IMR-90 (cell line): ENCODE results near the gene KLHL41. TPM values are rescaled to one million over a fixed set of nuclear protein-coding genes. Genes with fewer than 3 reads are reported as not detected.
"Not testable (repeated sequence)": the region's sequence is repeated elsewhere in the genome, so short reads cannot be mapped to it uniquely, and the experiment has no call there.

Experiments used
- ATAC-seq: fragments of 200-7000 bp; cut with Tn5 transposase; 2 replicates; pipeline ENCODE4 v1.9.1; 2020; ENCODE audit warnings: low read depth, mild to moderate bottlenecking, moderate library complexity
- BruUV-seq: library from RNA; stranded (reverse); fragments of 400-500 nt; replicated peaks from 2 replicates; lab custom pipeline; 2021; lab: Mats Ljungman, UMichigan
- CTCF ChIA-PET: fragments of 300-600 bp; formaldehyde crosslinking; extraction: SDS; loops from one replicate; lab custom pipeline; 2021; ENCODE audit warnings: antibody characterized with exemption; lab: Yijun Ruan, JAX
- POLR2A ChIA-PET: fragments of 300-600 bp; sonication (Branson Sonifier 250); formaldehyde crosslinking; loops from one replicate; lab custom pipeline; 2022; ENCODE audit warnings: antibody characterized with exemption; ENCODE audit not compliant: unreplicated experiment; lab: Charles Lee
- DNase-seq: peaks from one replicate; pipeline ENCODE4 v3.0.0; 2013
- H2AFZ ChIP-seq: replicated peaks from 2 replicates; pipeline ENCODE3; 2013; ENCODE audit warnings: low read length, mild to moderate bottlenecking; ENCODE audit not compliant: poor library complexity
- H2AK5ac ChIP-seq: 2 replicates; pipeline ENCODE4 v1.6.1; 2013; ENCODE audit warnings: low read depth, low read length, inconsistent platforms
- H2AK9ac ChIP-seq: replicated peaks from 2 replicates; pipeline ENCODE3; 2013; ENCODE audit warnings: mild to moderate bottlenecking, low read depth, low read length, moderate library complexity; ENCODE audit not compliant: poor library complexity
- H2BK120ac ChIP-seq: 2 replicates; pipeline ENCODE4 v1.6.1; 2013; ENCODE audit warnings: low read depth, low read length, inconsistent platforms
- H2BK15ac ChIP-seq: 3 replicates; pipeline ENCODE4 v1.6.1; 2013; ENCODE audit warnings: low read depth, low read length, inconsistent platforms
- H2BK20ac ChIP-seq: 2 replicates; pipeline ENCODE4 v1.6.1; 2013; ENCODE audit warnings: low read depth, mild to moderate bottlenecking, inconsistent platforms, low read length, moderate library complexity
- H2BK5ac ChIP-seq: 2 replicates; pipeline ENCODE4 v1.6.1; 2013; ENCODE audit warnings: mild to moderate bottlenecking, low read depth, low read length, inconsistent platforms; ENCODE audit not compliant: poor library complexity, severe bottlenecking
- H3K14ac ChIP-seq: replicated peaks from 2 replicates; pipeline ENCODE4 v1.6.1; 2013; ENCODE audit warnings: low read depth, low read length, inconsistent platforms
- H3K18ac ChIP-seq: 2 replicates; pipeline ENCODE4 v1.6.1; 2013; ENCODE audit warnings: low read depth, low read length, control low read depth
- H3K23ac ChIP-seq: 2 replicates; pipeline ENCODE4 v1.6.1; 2013; ENCODE audit warnings: low read depth, low read length, inconsistent platforms
- H3K27ac ChIP-seq: 2 replicates; pipeline ENCODE4 v1.5.1; 2013; ENCODE audit warnings: mild to moderate bottlenecking, control low read depth, low read length; ENCODE audit not compliant: insufficient read depth
- H3K27me3 ChIP-seq: 2 replicates; pipeline ENCODE4 v1.6.1; 2013; ENCODE audit warnings: low read length; ENCODE audit not compliant: control insufficient read depth, insufficient read depth
- H3K36me3 ChIP-seq: 2 replicates; pipeline ENCODE4 v1.6.1; 2013; ENCODE audit warnings: low read length, mixed read lengths; ENCODE audit not compliant: control insufficient read depth, insufficient read depth
- H3K4ac ChIP-seq: 2 replicates; pipeline ENCODE4 v1.6.1; 2013; ENCODE audit warnings: low read depth, low read length, inconsistent platforms
- H3K4me1 ChIP-seq: 2 replicates; pipeline ENCODE4 v1.6.1; 2013; ENCODE audit warnings: low read length, mixed read lengths; ENCODE audit not compliant: control insufficient read depth, insufficient read depth
- H3K4me2 ChIP-seq: 2 replicates; pipeline ENCODE4 v1.6.1; 2013; ENCODE audit warnings: low read depth, mild to moderate bottlenecking, control low read depth, low read length, moderate library complexity
- H3K4me3 ChIP-seq: 2 replicates; pipeline ENCODE4 v1.5.1; 2013; ENCODE audit warnings: low read depth, mild to moderate bottlenecking, control low read depth, low read length, moderate library complexity; ENCODE audit not compliant: insufficient read depth
- H3K56ac ChIP-seq: 2 replicates; pipeline ENCODE4 v1.6.1; 2013; ENCODE audit warnings: low read length, inconsistent platforms; ENCODE audit not compliant: insufficient read depth; ENCODE audit errors: extremely low read depth
- H3K79me1 ChIP-seq, 2 experiments: 2 replicates each; pipeline ENCODE4 v1.6.1; 2013; ENCODE audit warnings: low read length in 2 of 2, inconsistent platforms in 1 of 2, low read depth in 1 of 2
- H3K9ac ChIP-seq: 2 replicates; pipeline ENCODE4 v1.6.1; 2013; ENCODE audit warnings: low read depth, low read length, control low read depth
- H3K9me1 ChIP-seq: 2 replicates; pipeline ENCODE4 v1.6.1; 2013; ENCODE audit warnings: low read length, inconsistent platforms; ENCODE audit not compliant: insufficient read depth
- H3K9me3 ChIP-seq: 2 replicates; pipeline ENCODE4 v1.6.1; 2013; ENCODE audit warnings: low read length; ENCODE audit not compliant: control insufficient read depth, insufficient read depth
- H4K20me1 ChIP-seq: 2 replicates; pipeline ENCODE4 v1.6.1; 2013; ENCODE audit warnings: low read length, inconsistent platforms; ENCODE audit not compliant: insufficient read depth
- H4K5ac ChIP-seq: 2 replicates; pipeline ENCODE4 v1.6.1; 2013; ENCODE audit warnings: mild to moderate bottlenecking, low read depth, low read length, control low read depth
- H4K8ac ChIP-seq, 2 experiments: 2 replicates each; pipeline ENCODE4 v1.6.1; 2013; ENCODE audit warnings: low read depth in 2 of 2, low read length in 2 of 2, control low read depth in 1 of 2, inconsistent platforms in 1 of 2
- H4K91ac ChIP-seq: 2 replicates; pipeline ENCODE4 v1.6.1; 2013; ENCODE audit warnings: low read depth, low read length, inconsistent platforms; ENCODE audit not compliant: insufficient read depth
- WGBS, 2 experiments: methylation state at CpG; one replicate each; pipeline versions ENCODE4 v1.1.5 to v1.1.7; 2013; ENCODE audit warnings: missing lambda C conversion rate in 2 of 2; ENCODE audit not compliant: insufficient read length in 1 of 2; ENCODE audit errors: extremely low coverage in 2 of 2; 5-methylcytosine and 5-hydroxymethylcytosine counted together
- dilution Hi-C: fragments of 300-500 bp; cut with HindIII; formaldehyde crosslinking; loops from one replicate; pipeline ENCODE4 v1.14.3; 2018; ENCODE audit warnings: low sequenced_read_pairs; ENCODE audit not compliant: unreplicated experiment
- in situ Hi-C: fragments of 300-500 bp; cut with MboI; formaldehyde crosslinking; loops from 3 replicates; pipeline ENCODE4 v1.14.3; 2019; ENCODE audit warnings: low sequenced_read_pairs, inconsistent platforms, mixed read lengths
- intact Hi-C: fragments of 100-400 bp; cut with micrococcal nuclease; formaldehyde crosslinking; loops from 2 replicates; pipeline ENCODE4 v1.10.0; 2022
- polyA plus RNA-seq, 3 experiments: library from polyadenylated mRNA; depleted of rRNA; stranded (reverse); fragments of >200 nt; gene quantifications; 2 replicates each; pipeline ENCODE4 v1.2.3, GENCODE V29; 2012; ENCODE audit warnings: low replicate concordance in 1 of 3
- total RNA-seq: library from RNA; depleted of rRNA; stranded (reverse); fragments of >200 nt; gene quantifications from 2 replicates; pipeline ENCODE4 v1.2.3, GENCODE V29; 2012

Gene KLHL41
- total and polyA plus RNA-seq, 2 of the 4 experiments (the other 2 are of a cell fraction), result 0.10 to 0.18 TPM

GRCh38 chr2:169570752-169571151, 61.2 kb downstream of the KLHL41 start:
- H3K14ac ChIP-seq, H3K4me1 ChIP-seq, H3K27me3 ChIP-seq, H2AK9ac ChIP-seq, CTCF ChIA-PET, H4K8ac ChIP-seq, H4K20me1 ChIP-seq, H3K27ac ChIP-seq, H2BK120ac ChIP-seq, H4K5ac ChIP-seq, H3K18ac ChIP-seq, H3K9me3 ChIP-seq, H3K23ac ChIP-seq, H3K56ac ChIP-seq, H3K9me1 ChIP-seq, H3K36me3 ChIP-seq, H3K4ac ChIP-seq, dilution Hi-C loops, H2BK5ac ChIP-seq, H3K4me2 ChIP-seq, H3K9ac ChIP-seq, H3K4me3 ChIP-seq, POLR2A ChIA-PET, H2AFZ ChIP-seq, DNase-seq, H4K91ac ChIP-seq, H2BK15ac ChIP-seq, in situ Hi-C loops, H2BK20ac ChIP-seq, BruUV-seq, ATAC-seq, H2AK5ac ChIP-seq: not testable (repeated sequence)
- intact Hi-C loops, result loop anchor here (10.0 kb wide), 1 partner anchor 224 kb away; the partner anchor contains the start of gene SSB
- no CpG with 5 or more reads among the region's 4 CpGs for WGBS, 2 experiments
- peaks cover 0 to 20% of the 10 kb centered on the region in 2 experiments; a peak in 3 of 4 replicates for H3K79me1 ChIP-seq
